Pancreas (tissue), 10 donors: Measurements from ENCODE around the gene TSSK2. TPM values are rescaled to one million over a fixed set of nuclear protein-coding genes. Genes with fewer than 3 reads are reported as not detected.

ENCODE experiments used
- ATAC-seq, 4 donors: fragments of 200-7000 bp; cut with Tn5 transposase; one replicate each; pipeline versions ENCODE4 v1.8.0 to v1.9.1; 2020; ENCODE audit warnings: mild to moderate bottlenecking in 4 of 4, moderate library complexity in 4 of 4
- DNase-seq, 6 donors: peaks; one replicate each; pipeline ENCODE4 v3.0.0-alpha.2; 2020
- FAIRE-seq: peaks from 2 replicates; lab custom pipeline; 2012; peaks lifted over from hg19 to GRCh38; lab: Jason Lieb, UNC
- H3K27ac ChIP-seq, 4 donors: fragments of 200-600 bp; sonication (generic); 1 replicate in 3 of 4; 2 replicates in 1 of 4; pipeline versions ENCODE4 v1.5.0 to v1.8.0; 2020
- H3K27me3 ChIP-seq, 4 donors: fragments of 200-600 bp; one replicate each; pipeline ENCODE4 v1.8.0; 2021
- H3K36me3 ChIP-seq, 3 donors: fragments of 200-600 bp; sonication (generic) in 1 of 3; one replicate each; pipeline versions ENCODE4 v1.5.0 to v1.8.0; 2020 to 2021
- H3K4me1 ChIP-seq, 3 donors: fragments of 200-600 bp; one replicate each; pipeline ENCODE4 v1.8.0; 2021
- H3K4me3 ChIP-seq, 4 donors: fragments of 200-600 bp; sonication (generic) in 2 of 4; one replicate each; pipeline versions ENCODE4 v1.5.0 to v1.8.0; 2020 to 2021
- H3K9me3 ChIP-seq, 4 donors: fragments of 200-600 bp; one replicate each; pipeline ENCODE4 v1.8.0; 2021
- CTCF ChIP-seq, 4 donors: fragments of 200-600 bp; sonication (generic) in 3 of 4; IDR thresholded peaks; one replicate each; pipeline versions ENCODE4 v1.5.0 to v1.8.0; 2021; ENCODE audit warnings: antibody characterized with exemption in 4 of 4
- WGBS, 2 donors: extraction: QIAGEN DNeasy Blood & Tissue Kit; methylation state at CpG; one replicate each; pipeline ENCODE4 v1.1.7; 2013; 5-methylcytosine and 5-hydroxymethylcytosine counted together
- intact Hi-C, 3 donors: fragments of 100-400 bp; cut with DNase I; formaldehyde crosslinking; loops; one replicate each; pipeline versions ENCODE4 v1.11.1 to v1.14.2; 2022
- polyA plus RNA-seq, 2 donors: library from polyadenylated mRNA; stranded (reverse); fragments of 200-250 nt; gene quantifications; one replicate each; pipeline ENCODE4 v1.2.3, GENCODE V29; 2013
- total RNA-seq, 6 donors: library from RNA; stranded (reverse); fragmentation: NEBNext Ultra II Directional in 4 of 6; extraction: Animal tissue kit (Norgen Biotek cat#: 25700) in 4 of 6; gene quantifications; one replicate each; pipeline versions ENCODE4 v1.2.1 to v1.2.4, GENCODE V29; 2021 to 2023
- donor health status: healthy with polysubstance abuse.
- donor health status: DM: no; HTN: no; CAD: no; lungs with moderate emphysema.
- donor health status: DM: no; HTN: no; CAD: no.
- donor health status: control.
- donor health status: control.
- donor health status: Bipolar disorder and iron deficiency.
- donor health status: DM: yes; HTN: yes; CAD: no.
- donor health status: DM: no; HTN: no; CAD: no.
- donor health status: DM: no; HTN: no; CAD: no.
- donor health status: DM: yes; HTN: yes; CAD: no.

The TSSK2 gene
- total and polyA plus RNA-seq, 8 donors = 0.08 to 0.31 (median 0.18) TPM; not detected in 4

GRCh38 chr22:19167106-19167869 is 36.2 kb downstream of the TSSK2 start:
- Histone ChIP-seq H3K9me3 (no peaks in the 10 kb centered on the region), H3K4me3 (no peak overlapping the region), H3K36me3 (no peaks in the 10 kb centered on the region), H3K27me3 (peaks cover 0 to 13% (median 2%) of the 10 kb centered on the region in 4 donors), H3K27ac (no peak overlapping the region), H3K4me1 (peaks cover 0 to 7% (median 6%) of the 10 kb centered on the region in 3 donors)
- ATAC-seq (no peak), DNase-seq (no peak), FAIRE-seq (no peak)
- intact Hi-C loops = no loop called here
- 55 to 62% methylated on average over 13 of the region's 13 CpGs for WGBS, 2 donors
- TF ChIP-seq CTCF (IDR thresholded peaks at IDR 0.05) = no peak

DNA sequence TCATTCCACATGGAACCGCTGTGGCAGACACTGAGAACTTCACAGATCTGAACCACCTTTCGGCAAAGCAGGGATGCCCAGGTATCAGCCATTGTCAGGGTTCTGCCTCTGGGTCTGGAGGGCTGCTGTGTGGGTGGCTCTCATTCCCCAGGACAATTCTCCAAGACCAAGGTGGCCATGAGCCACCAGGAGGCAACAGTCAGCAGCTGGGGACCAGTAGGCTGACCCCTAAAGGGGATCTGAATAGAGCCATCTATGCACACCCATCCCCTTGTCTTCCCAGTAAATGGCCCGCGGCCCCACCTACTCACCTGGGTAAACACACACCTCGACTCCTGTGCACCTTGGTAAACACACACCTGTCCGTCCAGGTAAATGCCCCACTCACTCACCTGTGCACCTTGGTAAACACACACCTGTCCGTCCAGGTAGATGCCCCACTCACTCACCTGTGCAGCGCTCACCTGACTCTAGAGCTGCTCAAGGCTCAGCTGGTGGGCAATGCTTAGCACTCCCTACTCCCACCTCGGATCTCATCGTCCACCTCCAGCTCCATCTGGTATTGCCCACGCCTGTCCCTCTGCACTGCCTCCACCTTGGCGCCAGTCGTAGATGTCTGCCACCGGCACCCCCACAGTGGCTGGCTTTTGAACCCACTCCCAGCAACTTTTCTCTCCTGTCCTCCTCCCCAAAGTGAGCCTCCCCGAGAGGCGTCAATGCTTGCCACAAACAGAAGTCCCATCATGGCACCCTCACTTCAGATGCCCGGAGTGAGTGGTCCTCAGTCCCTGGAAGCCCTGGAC is 37.2 kb downstream of the TSSK2 start:
- intact Hi-C loops = no loop called here
- Histone ChIP-seq H3K27ac (no peak overlapping the region), H3K4me3 (no peak overlapping the region), H3K9me3 (no peaks in the 10 kb centered on the region), H3K27me3 (peaks cover 0 to 13% (median 2%) of the 10 kb centered on the region in 4 donors), H3K4me1 (peaks cover 0 to 14% (median 11%) of the 10 kb centered on the region in 3 donors), H3K36me3 (no peaks in the 10 kb centered on the region)
- FAIRE-seq = no peak
- peak in 2 of 6 donors; percentile 34 to 37 for DNase-seq
- WGBS, 2 donors = 31 to 42% methylated on average over 17 of the region's 17 CpGs
- no peak for TF ChIP-seq CTCF (IDR thresholded peaks at IDR 0.05)
- no peak for ATAC-seq

DNA sequence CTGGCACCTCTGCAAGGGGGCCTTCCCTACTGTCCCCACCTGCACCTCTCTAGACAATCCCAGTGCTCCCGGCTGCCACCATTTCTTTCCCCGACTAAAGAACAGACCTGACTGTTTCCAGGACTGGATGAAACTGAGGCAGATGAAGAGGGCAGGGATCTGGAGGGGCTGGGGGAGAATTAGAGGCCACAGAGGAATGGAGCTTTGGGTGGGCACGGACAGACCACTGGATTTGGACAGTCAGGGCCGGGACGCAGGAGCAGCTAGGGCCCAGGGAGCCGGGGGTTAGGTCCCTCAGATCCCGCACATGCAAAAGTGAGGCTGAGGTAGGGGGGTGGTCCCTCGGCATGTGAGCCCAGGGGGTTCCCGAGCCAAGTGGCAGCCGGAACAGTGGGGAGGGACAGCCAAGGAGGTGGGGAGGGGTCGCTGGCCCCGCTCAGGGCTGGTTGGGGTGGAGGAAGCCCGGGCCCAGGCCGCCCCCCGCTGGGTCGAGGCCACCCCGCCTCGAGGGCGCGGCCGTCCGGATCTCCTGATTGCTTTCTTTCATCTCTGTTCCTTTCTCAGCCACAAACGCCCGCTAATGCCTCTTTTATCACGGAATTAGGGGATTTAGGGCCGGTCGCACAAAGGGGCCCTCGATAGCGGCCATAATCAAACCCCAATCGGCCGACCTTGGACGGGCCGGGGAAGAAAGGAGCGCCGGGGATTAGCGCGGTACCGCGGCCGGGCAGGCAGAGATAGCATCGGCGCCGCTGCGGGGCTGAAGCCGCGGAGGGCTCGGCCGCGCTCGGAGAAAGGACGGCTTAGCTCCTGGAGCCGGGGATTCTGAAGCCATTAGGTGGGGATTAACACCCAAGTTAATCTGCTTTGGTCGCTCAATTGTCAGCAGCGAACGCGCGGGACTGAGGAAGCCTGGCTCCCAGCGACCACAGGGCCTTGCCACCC is 38.2 kb downstream of the TSSK2 start:
- 4 to 5% methylated on average over 54 to 58 of the region's 58 CpGs for WGBS, 2 donors
- Histone ChIP-seq H3K9me3 (no peaks in the 10 kb centered on the region), H3K4me3 (peak overlapping the region in 2 of 4 donors; percentile 21 to 35), H3K27me3 (peaks cover 0 to 13% (median 2%) of the 10 kb centered on the region in 4 donors), H3K27ac (no peak overlapping the region), H3K36me3 (no peaks in the 10 kb centered on the region), H3K4me1 (peaks cover 0 to 17% (median 11%) of the 10 kb centered on the region in 3 donors)
- no peak for FAIRE-seq
- DNase-seq = peak in 3 of 6 donors; percentile 26 to 50 (median 49)
- intact Hi-C loops = no loop called here
- ATAC-seq = no peak
- TF ChIP-seq CTCF (IDR thresholded peaks at IDR 0.05) = no peak

- TF ChIP-seq CTCF (IDR thresholded peaks at IDR 0.05) = no peak
- peak in 2 of 6 donors; percentile 46 to 78 for DNase-seq
- FAIRE-seq = no peak
- H3K27ac ChIP-seq = no peak overlapping the region
- peak overlapping the region in 2 of 4 donors; percentile 21 to 35 for H3K4me3 ChIP-seq
- intact Hi-C loops = no loop called here
- WGBS, 2 donors = 36 to 44% methylated on average over 7 of the region's 7 CpGs
- peaks cover 0 to 13% (median 2%) of the 10 kb centered on the region in 4 donors for H3K27me3 ChIP-seq
- H3K36me3 ChIP-seq = no peaks in the 10 kb centered on the region
- H3K9me3 ChIP-seq = no peaks in the 10 kb centered on the region
- no peak for ATAC-seq
- H3K4me1 ChIP-seq = peaks cover 4 to 22% (median 17%) of the 10 kb centered on the region in 3 donors
Observed at GRCh38 chr22:19169947-19170318, 38.8 kb downstream of the TSSK2 start.
